OCI-LY7 (cell line): ENCODE data around the gene RAB8B.

ENCODE experiments used
- EZH2phosphoT487 ChIP-seq: fragments of 200-600 bp; sonication (generic); IDR thresholded peaks from 2 replicates; pipeline ENCODE4 v1.6.1; 2018; ENCODE audit warnings: low read depth, borderline replicate concordance, mild to moderate bottlenecking, mixed run types, antibody characterized with exemption, low read length, moderate library complexity, mixed read lengths
- TF ChIP-seq, protein P1 (sequence below): fragments of 200-600 bp; sonication (generic); conservative IDR thresholded peaks from 2 replicates; pipeline ENCODE4 v1.5.1; 2014; ENCODE audit warnings: mild to moderate bottlenecking, antibody characterized with exemption, low read length, moderate library complexity, mixed read lengths

DNA sequence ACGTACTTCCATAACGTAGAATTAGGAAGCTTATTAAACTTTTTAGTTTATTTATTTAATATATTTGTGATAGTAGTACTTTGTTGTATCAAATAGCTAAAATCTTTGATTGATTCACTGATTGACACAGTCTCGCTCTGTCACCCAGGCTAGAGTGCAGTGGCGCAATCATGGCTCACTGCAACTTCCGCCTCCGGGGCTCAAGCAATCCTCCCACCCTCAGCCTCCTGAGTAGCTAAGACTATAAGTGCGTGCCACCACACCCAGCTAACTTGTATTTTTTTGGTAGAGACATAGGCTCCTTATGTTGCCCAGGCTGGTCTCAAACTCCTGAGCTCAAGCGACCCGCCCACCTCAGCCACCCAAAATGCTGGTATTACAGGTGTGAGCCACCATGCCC is 93.7 kb downstream of the RAB8B start:
- TF ChIP-seq, protein P1, sequence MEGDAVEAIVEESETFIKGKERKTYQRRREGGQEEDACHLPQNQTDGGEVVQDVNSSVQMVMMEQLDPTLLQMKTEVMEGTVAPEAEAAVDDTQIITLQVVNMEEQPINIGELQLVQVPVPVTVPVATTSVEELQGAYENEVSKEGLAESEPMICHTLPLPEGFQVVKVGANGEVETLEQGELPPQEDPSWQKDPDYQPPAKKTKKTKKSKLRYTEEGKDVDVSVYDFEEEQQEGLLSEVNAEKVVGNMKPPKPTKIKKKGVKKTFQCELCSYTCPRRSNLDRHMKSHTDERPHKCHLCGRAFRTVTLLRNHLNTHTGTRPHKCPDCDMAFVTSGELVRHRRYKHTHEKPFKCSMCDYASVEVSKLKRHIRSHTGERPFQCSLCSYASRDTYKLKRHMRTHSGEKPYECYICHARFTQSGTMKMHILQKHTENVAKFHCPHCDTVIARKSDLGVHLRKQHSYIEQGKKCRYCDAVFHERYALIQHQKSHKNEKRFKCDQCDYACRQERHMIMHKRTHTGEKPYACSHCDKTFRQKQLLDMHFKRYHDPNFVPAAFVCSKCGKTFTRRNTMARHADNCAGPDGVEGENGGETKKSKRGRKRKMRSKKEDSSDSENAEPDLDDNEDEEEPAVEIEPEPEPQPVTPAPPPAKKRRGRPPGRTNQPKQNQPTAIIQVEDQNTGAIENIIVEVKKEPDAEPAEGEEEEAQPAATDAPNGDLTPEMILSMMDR = no peak
- no peak for TF ChIP-seq EZH2phosphoT487
